Suprapubic skin (tissue), 4 donors: ENCODE measurements around the gene PIWIL1. TPM values are rescaled to one million over a fixed set of nuclear protein-coding genes. Genes with fewer than 3 reads are reported as not detected.
A peak's percentile ranks its signal among the peaks of the same experiment; 100 is the strongest.

Experiments
- DNase-seq, 2 donors: peaks; one replicate each; pipeline ENCODE4 v3.0.0-alpha.2; 2019; ENCODE audit warnings: low spot score in 2 of 2
- H3K27ac ChIP-seq: fragments of 200-600 bp; sonication (generic); one replicate; pipeline ENCODE4 v1.5.1; 2019
- H3K27me3 ChIP-seq: fragments of 200-600 bp; sonication (generic); one replicate; pipeline ENCODE4 v1.5.1; 2019
- H3K36me3 ChIP-seq: fragments of 200-600 bp; sonication (generic); one replicate; pipeline ENCODE4 v1.5.1; 2019
- H3K4me1 ChIP-seq: fragments of 200-600 bp; sonication (generic); one replicate; pipeline ENCODE4 v1.5.1; 2019
- H3K4me3 ChIP-seq: fragments of 200-600 bp; sonication (generic); one replicate; pipeline ENCODE4 v1.5.1; 2019; ENCODE audit warnings: mild to moderate bottlenecking
- H3K9me3 ChIP-seq: fragments of 200-600 bp; sonication (generic); one replicate; pipeline ENCODE4 v1.5.1; 2019
- CTCF ChIP-seq, 2 donors: fragments of 200-600 bp in 1 of 2; fragments of 450-650 bp in 1 of 2; sonication (generic) in 1 of 2; IDR thresholded peaks; one replicate each; pipeline ENCODE4 v1.5.1; 2016 to 2019; ENCODE audit warnings: antibody characterized with exemption in 2 of 2, mild to moderate bottlenecking in 1 of 2, moderate library complexity in 1 of 2
- EP300 ChIP-seq: sonication (generic); formaldehyde crosslinking; IDR thresholded peaks from one replicate; pipeline ENCODE4 v1.6.1; 2017; ENCODE audit warnings: antibody characterized with exemption
- POLR2A ChIP-seq, 2 donors: fragments of 450-650 bp; IDR thresholded peaks; one replicate each; pipeline ENCODE4 v1.6.1; 2017; ENCODE audit warnings: antibody characterized with exemption in 2 of 2, mild to moderate bottlenecking in 2 of 2, moderate library complexity in 2 of 2
- POLR2AphosphoS5 ChIP-seq, 3 donors: sonication (generic); formaldehyde crosslinking; IDR thresholded peaks; one replicate each; pipeline ENCODE4 v1.6.1; 2017; ENCODE audit warnings: antibody characterized with exemption in 3 of 3
- WGBS: methylation state at CpG from one replicate; pipeline ENCODE4 v1.1.5; 2018; 5-methylcytosine and 5-hydroxymethylcytosine counted together
- total RNA-seq, 4 donors: library from RNA; depleted of rRNA; stranded (reverse); fragments of >200 nt; gene quantifications; one replicate each; pipeline ENCODE4 v1.1.0, GENCODE V29; 2016

PIWIL1 gene
- total RNA-seq, result not detected

GRCh38 chr12:130337488-130338303 lies at the start of gene PIWIL1:
TSS of gene PIWIL1 (plus strand) at chr12:130337887. CDS start at chr12:130342592, 4,705 bp downstream.
- Histone ChIP-seq H3K9me3 (no peaks in the 10 kb centered on the region), H3K27me3 (peaks cover 30% of the 10 kb centered on the region), H3K4me1 (peaks cover 17% of the 10 kb centered on the region), H3K4me3 (no peak within 1 kb of the TSS), H3K36me3 (no peaks in the 10 kb centered on the region), H3K27ac (no peak within 1 kb of the TSS)
- TF ChIP-seq POLR2AphosphoS5 (IDR thresholded peaks at IDR 0.05), result no peak
- no peak for TF ChIP-seq CTCF (IDR thresholded peaks at IDR 0.05)
- no peak for TF ChIP-seq POLR2A (IDR thresholded peaks at IDR 0.05)
- TF ChIP-seq EP300, result no peak
- DNase-seq, result no peak
- WGBS, result 63% methylated on average over 3 of the region's 79 CpGs

GRCh38 chr12:130288206-130288605 lies 49.5 kb upstream of the PIWIL1 start:
- Histone ChIP-seq H3K36me3 (no peaks in the 10 kb centered on the region), H3K9me3 (peaks cover 4% of the 10 kb centered on the region), H3K4me1 (peaks cover 16% of the 10 kb centered on the region), H3K4me3 (no peak overlapping the region), H3K27me3 (peaks cover 5% of the 10 kb centered on the region), H3K27ac (peak overlapping the region; percentile 63)
- TF ChIP-seq POLR2AphosphoS5 (IDR thresholded peaks at IDR 0.05), result peak in 1 of 3 donors; percentile 18
- TF ChIP-seq CTCF (IDR thresholded peaks at IDR 0.05), result no peak
- DNase-seq, result no peak
- 23% methylated on average over 4 of the region's 4 CpGs for WGBS

GRCh38 chr12:130288691-130289090 lies 49.0 kb upstream of the PIWIL1 start:
- WGBS, result 49% methylated on average over 6 of the region's 6 CpGs
- Histone ChIP-seq H3K9me3 (peaks cover 4% of the 10 kb centered on the region), H3K27ac (peak overlapping the region; percentile 63)

GRCh38 chr12:130290114-130290513 lies 47.6 kb upstream of the PIWIL1 start:
- Histone ChIP-seq H3K4me3 (no peak overlapping the region), H3K9me3 (peaks cover 4% of the 10 kb centered on the region), H3K36me3 (no peaks in the 10 kb centered on the region), H3K27me3 (peaks cover 5% of the 10 kb centered on the region), H3K4me1 (peaks cover 16% of the 10 kb centered on the region), H3K27ac (no peak overlapping the region)
- TF ChIP-seq POLR2A (IDR thresholded peaks at IDR 0.05) (no peak), POLR2AphosphoS5 (IDR thresholded peaks at IDR 0.05) (no peak), CTCF (IDR thresholded peaks at IDR 0.05) (no peak), EP300 (no peak)
- no peak for DNase-seq
- 88% methylated on average over 1 of the region's 1 CpG for WGBS

More at GRCh38 chr12:130288691-130289090, 49.0 kb upstream of the PIWIL1 start:
- no peak overlapping the region for H3K4me3 ChIP-seq
- no peaks in the 10 kb centered on the region for H3K36me3 ChIP-seq
- peaks cover 5% of the 10 kb centered on the region for H3K27me3 ChIP-seq
- TF ChIP-seq POLR2AphosphoS5 (IDR thresholded peaks at IDR 0.05), result no peak
- no peak for TF ChIP-seq EP300
- no peak for TF ChIP-seq POLR2A (IDR thresholded peaks at IDR 0.05)
- TF ChIP-seq CTCF (IDR thresholded peaks at IDR 0.05), result no peak
- no peak for DNase-seq
- peaks cover 16% of the 10 kb centered on the region for H3K4me1 ChIP-seq

GRCh38 chr12:130298322-130299021 lies 39.2 kb upstream of the PIWIL1 start:
- WGBS, result 60% methylated on average over 5 of the region's 5 CpGs
- DNase-seq, result no peak
- Histone ChIP-seq H3K9me3 (no peaks in the 10 kb centered on the region), H3K4me1 (no peaks in the 10 kb centered on the region), H3K4me3 (no peak overlapping the region), H3K27ac (no peak overlapping the region), H3K27me3 (peaks cover 18% of the 10 kb centered on the region), H3K36me3 (no peaks in the 10 kb centered on the region)
- TF ChIP-seq EP300, result no peak
- TF ChIP-seq CTCF (IDR thresholded peaks at IDR 0.05), result no peak
- TF ChIP-seq POLR2AphosphoS5 (IDR thresholded peaks at IDR 0.05), result no peak
- no peak for TF ChIP-seq POLR2A (IDR thresholded peaks at IDR 0.05)
